HG03135 (cell line): ENCODE data around the gene DDX17.

Source experiments
- ATAC-seq: cut with Tn5 transposase; IDR thresholded peaks from one replicate; pipeline ENCODE4 v1.9.1; 2021; ENCODE audit warnings: mild to moderate bottlenecking, moderate library complexity; ENCODE audit not compliant: unreplicated experiment

The DDX17 gene

GRCh38 chr22:38451404-38451803 lies 54.7 kb downstream of the DDX17 start:
- ATAC-seq, result no peak

DNA sequence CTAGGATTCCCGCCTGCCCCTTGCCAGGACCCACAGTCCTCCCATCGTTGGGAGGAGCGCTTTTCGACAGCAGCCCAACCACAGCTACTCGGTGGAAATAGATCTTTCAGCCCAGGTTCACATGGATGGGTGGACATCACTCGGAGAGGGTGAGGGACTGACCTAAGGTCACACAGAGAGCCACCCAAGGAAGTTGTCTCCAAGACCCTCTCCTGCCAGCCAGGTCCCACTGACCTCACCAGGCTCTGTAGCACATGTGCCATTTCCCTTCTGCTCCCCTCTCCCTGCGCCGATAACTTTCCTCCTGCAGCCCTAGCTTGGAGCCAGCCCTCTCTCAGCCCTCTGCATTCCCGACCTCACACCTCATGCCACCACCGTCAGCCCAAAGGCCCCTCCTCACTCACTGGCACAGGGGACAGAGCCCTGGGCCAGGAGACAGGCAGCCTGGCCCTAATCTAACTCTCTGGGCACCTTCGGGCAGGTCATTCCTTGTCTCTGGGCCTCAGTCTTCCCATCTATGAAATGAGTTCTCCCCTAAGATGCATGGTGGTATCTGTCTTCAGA lies 55.8 kb downstream of the DDX17 start:
- ATAC-seq, result no peak

- ATAC-seq, result no peak
These were observed 56.3 kb downstream of the DDX17 start for GRCh38 chr22:38449776-38450175.

GRCh38 chr22:38448945-38449745 lies 57.0 kb downstream of the DDX17 start:
- no peak for ATAC-seq

GRCh38 chr22:38446018-38446601 lies 60.0 kb downstream of the DDX17 start:
- no peak for ATAC-seq

GRCh38 chr22:38444783-38445182 lies 61.3 kb downstream of the DDX17 start:
- ATAC-seq, result no peak

DNA sequence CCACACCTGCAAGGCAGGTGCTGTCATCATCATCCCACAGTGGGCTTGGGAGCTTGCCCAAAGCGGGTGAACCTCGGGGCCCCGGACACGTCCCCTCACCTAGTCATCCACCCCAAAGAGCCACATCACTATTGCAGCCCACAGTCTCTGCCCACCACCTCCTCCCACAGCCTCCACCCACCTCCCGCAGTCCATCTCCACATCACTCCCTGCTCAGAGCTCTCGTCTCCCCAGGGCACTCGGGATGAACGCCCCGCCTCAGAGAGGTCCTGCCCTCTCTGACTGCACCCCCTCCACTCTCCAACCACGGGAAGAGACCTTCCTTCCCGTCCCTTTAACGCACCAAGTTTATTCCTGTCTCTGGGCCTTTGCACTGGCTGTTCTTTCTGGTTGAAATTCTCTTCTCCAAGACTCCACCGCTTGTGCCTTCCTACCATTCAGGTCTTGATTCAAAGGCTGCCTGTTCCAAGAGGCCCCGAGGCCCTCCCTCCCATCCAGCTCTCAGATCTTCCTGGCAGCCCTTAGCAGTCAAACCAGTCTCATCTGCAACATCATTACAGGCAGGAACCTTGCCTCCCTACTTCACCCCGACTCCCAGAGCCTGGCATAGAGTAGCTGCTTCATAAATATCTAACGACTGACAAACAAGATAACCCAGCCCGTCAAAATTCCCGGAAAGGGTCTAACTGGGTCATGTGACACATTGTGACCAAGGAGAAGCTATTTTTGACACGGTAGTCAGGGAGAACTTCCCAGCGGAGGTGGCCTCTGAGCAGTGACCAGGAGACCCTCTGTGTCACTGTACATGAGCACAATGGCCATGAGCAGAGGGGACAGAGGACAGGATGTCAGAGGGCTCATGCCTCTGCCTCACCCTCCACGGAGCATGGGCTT lies 62.2 kb downstream of the DDX17 start:
- no peak for ATAC-seq

DNA sequence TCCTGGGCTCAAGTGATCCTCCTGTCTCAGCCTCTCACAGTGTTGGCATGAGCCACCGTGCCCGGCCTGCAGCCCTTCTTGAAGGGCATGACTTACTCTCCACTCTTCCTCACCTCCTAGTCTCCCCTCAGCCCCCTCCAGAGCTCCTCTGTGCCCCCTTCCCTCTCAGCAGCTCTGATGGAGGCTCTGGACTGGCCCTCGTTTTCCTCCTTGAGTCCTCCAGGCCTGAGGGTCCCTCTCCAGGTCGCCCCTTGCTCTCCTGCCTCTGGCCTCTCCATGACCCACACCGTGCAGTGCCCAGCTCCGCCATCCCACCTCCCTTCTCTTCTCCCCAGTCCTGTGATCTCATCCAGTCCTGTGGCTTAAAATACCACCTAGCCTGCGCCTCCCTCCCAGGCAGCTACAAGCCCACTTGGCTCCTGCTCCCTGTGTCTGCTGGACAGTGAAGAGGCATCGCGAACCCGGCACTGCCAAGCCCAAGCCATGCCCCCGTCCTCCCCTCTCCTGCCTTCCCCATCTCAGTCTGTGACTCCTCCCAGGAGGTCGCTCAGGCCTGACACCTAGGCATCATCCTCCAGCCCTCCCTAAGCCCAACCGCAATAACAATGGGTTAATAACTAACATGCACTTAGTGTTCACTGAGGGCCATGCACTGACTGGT lies 63.0 kb downstream of the DDX17 start:
- ATAC-seq, result no peak

DNA sequence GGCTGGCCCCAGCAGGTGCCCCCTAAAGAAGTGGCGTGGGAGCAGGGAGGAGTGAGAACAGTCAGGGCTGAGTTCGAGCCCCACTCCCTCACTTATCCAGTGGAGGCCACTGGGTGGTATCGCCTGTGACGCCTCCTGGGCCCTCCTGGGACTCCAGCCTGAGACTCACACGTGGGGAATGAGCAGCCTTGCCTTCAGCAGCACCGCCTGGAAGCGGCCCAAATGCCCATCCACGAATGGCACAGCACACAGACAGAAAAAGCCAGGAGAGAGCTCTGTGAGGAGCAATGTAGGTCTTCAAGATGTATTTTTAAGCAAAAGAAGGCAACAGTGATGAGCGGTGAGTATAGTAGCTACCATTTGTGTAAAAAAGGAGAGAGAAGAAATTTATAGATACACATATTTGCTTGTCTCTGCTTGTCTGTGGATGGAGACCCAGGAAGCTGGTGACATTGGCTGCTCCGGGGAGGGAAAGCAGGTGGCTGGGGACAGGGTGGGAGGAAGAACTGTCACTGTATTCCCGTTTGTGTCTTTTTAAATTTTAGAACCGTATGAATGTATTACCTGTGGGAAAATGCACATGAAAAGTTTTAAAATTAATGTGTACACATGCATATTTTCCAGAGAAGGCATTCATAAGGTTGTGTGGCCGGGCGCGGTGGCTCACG lies 64.4 kb downstream of the DDX17 start:
- no peak for ATAC-seq

- no peak for ATAC-seq
These were observed 65.3 kb downstream of the DDX17 start for GRCh38 chr22:38440747-38441350.

GRCh38 chr22:38437416-38437815 lies 68.7 kb downstream of the DDX17 start:
- no peak for ATAC-seq

GRCh38 chr22:38436629-38437395 lies 69.3 kb downstream of the DDX17 start:
- ATAC-seq, result no peak

- no peak for ATAC-seq
These were observed 70.1 kb downstream of the DDX17 start for GRCh38 chr22:38435965-38436364.

GRCh38 chr22:38435010-38435409 lies 71.1 kb downstream of the DDX17 start:
- ATAC-seq, result no peak

DNA sequence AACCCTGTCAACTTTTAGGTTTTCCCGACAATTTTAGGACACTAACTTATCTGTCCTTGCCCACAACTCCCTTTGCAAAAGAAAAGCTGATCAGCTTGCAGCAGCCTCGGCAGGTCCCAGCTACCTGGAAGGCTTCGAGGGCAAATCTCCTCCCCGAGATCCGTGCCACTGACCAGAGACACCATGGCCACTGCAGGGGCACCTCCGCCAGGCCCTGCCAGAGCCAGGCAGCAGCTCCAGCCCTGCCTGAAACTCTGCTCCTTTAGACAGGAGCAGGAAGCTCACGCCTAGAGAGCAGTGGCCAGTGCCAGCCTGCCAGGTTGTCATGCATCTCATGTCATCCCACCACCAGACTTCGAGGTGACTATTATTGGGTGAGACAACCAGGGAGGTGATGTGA lies 72.2 kb downstream of the DDX17 start:
- ATAC-seq, result no peak
